Activated naive CD4-positive, alpha-beta T cell treated with anti-CD3 and anti-CD28 coated beads, Interleukin-2, amount 50 U/mL, for 72 hours (primary cell): ENCODE measurements around the gene PDLIM5. TPM values are rescaled to one million over a fixed set of nuclear protein-coding genes. Genes with fewer than 3 reads are reported as not detected.
"Not testable (repeated sequence)": the region's sequence is repeated elsewhere in the genome, so short reads cannot be mapped to it uniquely, and the experiment has no call there.

Experiments used
- ATAC-seq, 2 donors: fragments of 150-1000 bp; cut with Tn5 transposase; 2 replicates each; pipeline ENCODE4 v1.10.0; 2021; ENCODE audit warnings: mild to moderate bottlenecking in 2 of 2, moderate library complexity in 2 of 2
- DNase-seq, 2 donors: peaks; one replicate each; pipeline ENCODE4 v3.0.0; 2021 to 2022; ENCODE audit warnings: low spot score in 2 of 2
- H3K27ac Mint-ChIP-seq, 2 donors: one replicate each; pipeline ENCODE4 v1.8.0; 2022; ENCODE audit warnings: mild to moderate bottlenecking in 2 of 2, mixed read lengths in 2 of 2
- H3K36me3 Mint-ChIP-seq, 2 donors: one replicate each; pipeline ENCODE4 v1.8.0; 2022; ENCODE audit warnings: mixed read lengths in 2 of 2
- H3K9me3 Mint-ChIP-seq, 2 donors: one replicate each; pipeline ENCODE4 v1.8.0; 2022; ENCODE audit warnings: mixed read lengths in 2 of 2
- total RNA-seq, 2 donors: library from RNA; stranded (reverse); gene quantifications; one replicate each; pipeline ENCODE4 v1.2.3, GENCODE V29; 2022

PDLIM5 gene
- total RNA-seq, 2 donors from 2014 or later, result 18.6 to 21.8 TPM

DNA sequence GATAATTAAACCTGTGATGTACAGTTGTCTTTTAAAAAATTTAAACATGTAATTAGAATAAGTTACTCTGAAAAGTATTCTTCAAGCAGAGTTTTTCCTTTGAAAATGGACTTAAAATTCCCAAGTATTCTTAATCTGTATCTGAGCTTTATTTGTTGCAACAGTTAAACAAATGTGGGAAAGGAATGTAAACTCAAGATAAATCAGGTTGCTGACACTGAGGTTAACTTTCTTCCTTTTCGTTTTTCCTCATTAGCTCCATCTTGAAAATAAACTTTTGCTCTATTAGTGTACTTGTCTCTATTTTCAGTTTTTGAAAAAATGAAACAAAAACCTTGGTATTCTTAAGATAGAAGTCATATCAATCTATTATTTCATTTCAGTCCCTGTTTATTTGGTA, 161.5 kb downstream of the PDLIM5 start:
- no peak for ATAC-seq
- Mint-ChIP-seq H3K36me3 (no peaks in the 10 kb centered on the region), H3K9me3 (no peaks in the 10 kb centered on the region), H3K27ac (no peak overlapping the region)
- DNase-seq, result no peak

DNA sequence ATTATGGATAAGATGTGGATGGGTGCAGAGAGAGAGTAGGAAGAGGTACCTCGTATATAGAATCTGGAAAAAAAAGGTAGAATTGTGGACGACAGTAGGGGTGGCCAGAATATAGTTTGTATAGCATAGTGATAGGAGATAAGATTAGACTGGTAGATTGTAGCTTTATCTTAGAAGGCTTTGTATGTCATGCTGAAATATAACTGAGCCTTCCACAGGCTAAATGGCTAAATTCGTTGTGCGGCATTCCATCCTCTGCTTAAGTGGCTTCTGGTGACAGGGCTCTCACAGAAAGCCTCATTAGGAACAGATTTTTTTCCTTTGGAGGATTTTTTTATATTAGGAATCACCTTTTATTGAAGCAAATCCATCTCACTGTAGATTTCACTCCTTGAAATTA, 163.7 kb downstream of the PDLIM5 start:
- Mint-ChIP-seq H3K27ac (no peak overlapping the region), H3K36me3 (no peaks in the 10 kb centered on the region), H3K9me3 (no peaks in the 10 kb centered on the region)
- ATAC-seq, result no peak
- no peak for DNase-seq

DNA sequence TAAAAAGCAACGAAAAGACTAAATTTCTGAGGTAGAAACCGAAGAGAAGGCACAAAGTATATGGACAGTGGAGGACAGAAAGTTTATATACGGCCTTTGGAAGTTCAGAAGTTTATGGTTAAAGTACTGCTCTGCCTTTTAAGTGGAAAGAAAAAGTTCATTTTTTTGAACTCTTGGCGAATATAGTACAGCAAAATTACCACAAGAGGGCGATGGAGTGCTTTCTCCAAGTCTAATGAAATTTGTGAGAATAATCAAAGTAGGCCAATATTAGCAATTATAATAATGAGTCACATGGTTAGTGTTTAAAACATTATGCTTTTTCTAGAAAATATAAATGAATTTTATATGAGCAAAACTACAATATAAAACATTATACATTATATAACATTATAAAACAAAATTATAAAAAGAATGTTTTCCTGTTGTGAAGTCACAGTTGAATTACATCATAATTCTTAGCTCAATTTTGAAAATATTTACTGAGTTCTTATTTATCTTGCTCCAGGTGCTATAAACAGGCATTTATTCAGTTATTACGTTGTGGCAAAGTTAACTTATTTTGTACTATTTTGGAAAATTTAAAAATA, 169.8 kb downstream of the PDLIM5 start:
- Mint-ChIP-seq H3K9me3 (no peaks in the 10 kb centered on the region), H3K27ac (no peak overlapping the region), H3K36me3 (no peaks in the 10 kb centered on the region)
- DNase-seq, result peak in 1 of 2 donors; percentile 20
- ATAC-seq, result no peak

DNA sequence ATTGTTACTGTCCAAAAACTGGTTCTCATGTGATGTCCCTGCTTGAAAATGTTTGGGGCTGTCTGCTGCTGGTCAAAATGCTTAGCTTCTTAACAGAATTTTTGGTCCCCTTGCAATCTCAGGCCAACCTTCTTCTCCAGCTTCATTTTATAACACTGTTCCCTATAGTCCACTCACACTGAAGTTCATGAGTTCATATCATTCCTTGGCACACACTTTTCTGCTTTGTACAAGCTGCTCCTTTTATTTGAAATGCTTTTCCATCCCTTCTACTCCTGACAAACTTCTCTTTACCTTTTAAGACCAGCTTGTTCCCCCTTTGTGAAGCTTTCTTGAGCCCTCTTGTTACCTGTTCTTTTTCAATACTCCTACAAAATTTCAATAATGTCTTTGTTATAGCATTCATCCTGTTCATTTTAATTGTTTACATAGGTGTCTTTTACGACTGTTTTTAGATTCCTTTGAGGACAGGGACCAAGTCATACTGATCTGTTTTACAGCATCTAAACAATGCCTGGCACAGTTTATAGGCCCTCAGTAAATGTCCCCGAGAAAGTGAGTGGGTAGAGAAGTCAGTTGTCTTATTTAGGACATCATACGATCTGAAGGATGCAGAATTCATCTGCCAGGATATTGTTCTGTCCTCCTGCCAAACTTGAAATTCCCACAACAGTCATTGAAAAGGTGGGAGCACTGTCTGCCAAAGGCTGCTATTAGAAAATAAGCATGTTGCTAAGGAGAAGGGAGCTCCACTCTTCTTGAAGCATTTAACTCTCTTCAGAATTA, 171.6 kb downstream of the PDLIM5 start:
- H3K27ac Mint-ChIP-seq, result no peak overlapping the region
- no peaks in the 10 kb centered on the region for H3K36me3 Mint-ChIP-seq
- no peaks in the 10 kb centered on the region for H3K9me3 Mint-ChIP-seq
- ATAC-seq (no peak), DNase-seq (no peak)

DNA sequence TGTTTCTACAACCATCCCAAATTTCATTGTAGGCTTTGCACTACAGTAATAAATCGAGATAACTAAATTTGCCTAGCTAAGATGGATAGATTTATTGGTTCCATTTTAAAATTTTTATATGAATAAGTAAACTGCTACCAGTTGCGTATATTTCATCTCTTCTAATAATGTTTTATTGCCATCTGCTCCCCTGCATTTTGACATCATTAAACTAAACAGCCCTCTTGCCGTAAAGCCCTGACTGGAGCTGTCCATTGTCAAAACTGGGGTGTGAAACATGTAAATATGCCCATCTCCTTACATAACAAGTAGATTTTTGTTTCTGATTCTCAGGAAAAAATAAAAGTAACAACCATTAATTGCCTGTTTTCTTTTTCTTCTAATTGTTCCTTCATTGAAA, 175.2 kb downstream of the PDLIM5 start:
- no peak for DNase-seq
- Mint-ChIP-seq H3K27ac (no peak overlapping the region), H3K9me3 (no peaks in the 10 kb centered on the region), H3K36me3 (no peaks in the 10 kb centered on the region)
- no peak for ATAC-seq

DNA sequence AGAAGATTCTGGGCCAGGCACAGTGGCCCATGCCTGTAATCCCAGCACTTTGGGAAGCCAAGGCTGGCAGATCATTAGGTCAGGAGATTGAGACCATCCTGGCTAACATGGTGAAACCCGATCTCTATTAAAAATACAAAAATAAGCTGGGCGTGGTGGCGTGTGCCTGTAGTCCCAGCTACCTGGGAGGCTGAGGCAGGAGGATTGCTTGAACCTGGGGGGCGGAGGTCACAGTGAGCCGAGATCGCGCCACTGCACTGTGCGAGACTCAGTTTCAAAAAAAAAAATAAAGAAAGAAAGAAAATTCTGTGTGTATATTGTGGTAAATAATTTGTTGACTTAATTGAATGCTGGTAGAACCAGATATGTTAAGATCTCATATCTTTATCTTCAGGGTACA, 177.3 kb downstream of the PDLIM5 start:
- H3K27ac Mint-ChIP-seq, ATAC-seq, DNase-seq, H3K9me3 Mint-ChIP-seq, H3K36me3 Mint-ChIP-seq: not testable (repeated sequence)

DNA sequence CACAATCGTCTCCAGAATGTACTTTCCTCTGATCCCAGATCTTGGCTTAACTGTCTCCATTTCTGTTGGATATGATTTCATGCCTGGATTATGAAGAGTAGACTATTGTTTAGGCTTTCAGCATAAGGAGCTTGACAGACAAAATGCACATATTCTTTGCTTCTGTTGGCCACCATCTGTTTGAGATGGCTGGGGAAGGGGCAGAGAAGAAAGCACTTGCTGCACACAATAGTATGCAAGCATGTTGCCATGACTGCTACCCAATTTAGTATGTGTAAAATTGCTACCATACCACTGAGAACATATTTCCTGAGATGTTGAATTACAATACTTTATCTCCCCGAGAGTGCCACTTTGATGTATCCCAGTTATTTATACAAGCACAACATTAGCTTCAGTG, 178.1 kb downstream of the PDLIM5 start:
- Mint-ChIP-seq H3K36me3 (no peaks in the 10 kb centered on the region), H3K9me3 (no peaks in the 10 kb centered on the region), H3K27ac (no peak overlapping the region)
- no peak for DNase-seq
- no peak for ATAC-seq

DNA sequence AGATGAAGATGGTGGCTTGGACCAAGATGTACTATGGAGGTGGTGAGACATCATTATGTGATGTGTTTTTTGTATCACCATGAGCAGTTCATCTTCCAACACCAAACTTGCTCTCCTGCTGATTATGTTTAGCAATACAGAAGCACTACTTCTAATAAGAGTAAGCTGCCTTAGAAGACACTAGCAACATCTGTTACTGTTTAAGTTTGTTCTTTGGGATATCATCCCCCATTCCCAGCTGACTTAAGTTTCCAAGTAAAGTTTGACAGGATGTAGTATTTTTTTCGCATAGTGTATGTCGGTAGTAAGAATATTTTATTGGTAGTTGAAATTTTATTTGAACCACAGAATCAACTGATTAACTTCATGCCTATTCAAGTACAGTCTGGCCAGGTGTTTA, 182.5 kb downstream of the PDLIM5 start:
- no peak for ATAC-seq
- DNase-seq, result no peak
- Mint-ChIP-seq H3K9me3 (no peaks in the 10 kb centered on the region), H3K36me3 (no peaks in the 10 kb centered on the region), H3K27ac (no peak overlapping the region)

DNA sequence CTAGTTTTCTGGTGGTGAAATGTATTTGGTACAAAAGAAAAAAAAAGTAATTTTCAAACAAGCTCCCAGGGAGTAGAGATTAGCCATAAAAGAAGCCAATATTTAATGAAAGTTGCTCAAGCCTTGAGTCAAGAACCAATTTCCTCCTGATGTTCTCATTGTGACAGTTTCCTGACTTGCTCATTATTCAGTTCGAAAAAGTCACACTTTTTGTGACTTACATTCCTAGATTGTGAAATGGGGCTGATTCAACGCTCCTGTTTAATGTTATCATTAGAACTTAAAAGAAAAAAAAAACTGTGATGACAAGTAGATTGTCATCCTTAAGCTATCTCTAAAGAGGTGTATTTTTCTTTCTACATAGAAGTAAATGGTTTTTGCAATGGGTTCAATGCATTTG, 183.4 kb downstream of the PDLIM5 start:
- no peak for DNase-seq
- no peak for ATAC-seq
- Mint-ChIP-seq H3K27ac (no peak overlapping the region), H3K36me3 (no peaks in the 10 kb centered on the region), H3K9me3 (no peaks in the 10 kb centered on the region)

DNA sequence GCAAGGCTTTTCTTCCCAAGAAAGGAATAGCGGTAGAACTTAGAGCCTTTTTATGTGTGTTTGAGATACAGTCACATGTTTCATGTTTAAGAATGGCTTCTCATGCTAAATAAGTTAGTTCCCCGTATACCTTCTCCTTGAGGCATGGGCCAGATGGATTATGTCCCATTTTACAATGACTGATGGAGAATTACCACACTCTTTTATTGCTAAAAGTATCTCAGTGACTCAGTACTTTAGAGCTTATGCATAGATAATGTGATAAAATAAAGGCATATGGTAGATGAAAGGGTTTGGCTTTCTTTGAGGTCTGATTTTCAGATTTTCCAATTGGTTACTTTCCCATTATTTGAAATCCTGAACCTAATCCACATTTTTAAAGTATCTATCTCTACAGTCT, 184.3 kb downstream of the PDLIM5 start:
- Mint-ChIP-seq H3K36me3 (no peaks in the 10 kb centered on the region), H3K9me3 (no peaks in the 10 kb centered on the region), H3K27ac (no peak overlapping the region)
- ATAC-seq (no peak), DNase-seq (no peak)

DNA sequence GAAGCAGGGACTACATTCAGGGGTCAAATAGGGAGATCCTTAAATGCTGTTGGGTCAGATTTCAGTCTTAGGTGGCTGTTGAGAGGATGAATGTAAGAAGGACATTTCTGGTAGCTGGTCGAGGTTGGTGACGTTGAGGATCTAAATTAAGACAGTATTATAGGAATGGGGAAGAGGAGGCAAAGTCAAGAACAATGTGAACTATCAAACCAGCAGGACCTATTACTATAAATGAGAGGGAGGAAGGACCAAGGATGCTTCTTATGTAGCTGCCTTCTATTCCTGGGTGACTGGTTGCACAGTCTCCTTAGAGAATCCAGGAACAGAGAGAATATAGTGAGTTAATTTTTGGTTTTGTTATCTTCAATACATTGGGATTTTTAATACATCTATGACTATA, 187.6 kb downstream of the PDLIM5 start:
- DNase-seq, result no peak
- Mint-ChIP-seq H3K9me3 (no peaks in the 10 kb centered on the region), H3K27ac (no peak overlapping the region), H3K36me3 (no peaks in the 10 kb centered on the region)
- ATAC-seq, result no peak

DNA sequence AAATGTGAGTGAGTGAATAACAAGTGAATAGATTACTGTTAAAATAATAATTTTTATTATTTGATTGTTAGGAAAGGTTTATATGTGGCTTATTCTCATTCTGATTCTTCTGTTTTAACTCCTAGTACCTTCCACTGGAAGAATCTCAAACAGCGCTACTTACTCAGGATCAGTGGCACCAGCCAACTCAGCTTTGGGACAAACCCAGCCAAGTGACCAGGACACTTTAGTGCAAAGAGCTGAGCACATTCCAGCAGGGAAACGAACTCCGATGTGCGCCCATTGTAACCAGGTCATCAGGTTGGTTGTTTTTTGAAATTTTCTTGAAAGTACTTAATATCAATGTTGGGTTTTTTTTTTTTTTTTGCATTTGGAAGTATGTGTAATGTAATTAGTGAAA, 188.4 kb downstream of the PDLIM5 start:
- Mint-ChIP-seq H3K27ac (no peak overlapping the region), H3K9me3 (no peaks in the 10 kb centered on the region), H3K36me3 (no peaks in the 10 kb centered on the region)
- no peak for DNase-seq
- ATAC-seq, result no peak

DNA sequence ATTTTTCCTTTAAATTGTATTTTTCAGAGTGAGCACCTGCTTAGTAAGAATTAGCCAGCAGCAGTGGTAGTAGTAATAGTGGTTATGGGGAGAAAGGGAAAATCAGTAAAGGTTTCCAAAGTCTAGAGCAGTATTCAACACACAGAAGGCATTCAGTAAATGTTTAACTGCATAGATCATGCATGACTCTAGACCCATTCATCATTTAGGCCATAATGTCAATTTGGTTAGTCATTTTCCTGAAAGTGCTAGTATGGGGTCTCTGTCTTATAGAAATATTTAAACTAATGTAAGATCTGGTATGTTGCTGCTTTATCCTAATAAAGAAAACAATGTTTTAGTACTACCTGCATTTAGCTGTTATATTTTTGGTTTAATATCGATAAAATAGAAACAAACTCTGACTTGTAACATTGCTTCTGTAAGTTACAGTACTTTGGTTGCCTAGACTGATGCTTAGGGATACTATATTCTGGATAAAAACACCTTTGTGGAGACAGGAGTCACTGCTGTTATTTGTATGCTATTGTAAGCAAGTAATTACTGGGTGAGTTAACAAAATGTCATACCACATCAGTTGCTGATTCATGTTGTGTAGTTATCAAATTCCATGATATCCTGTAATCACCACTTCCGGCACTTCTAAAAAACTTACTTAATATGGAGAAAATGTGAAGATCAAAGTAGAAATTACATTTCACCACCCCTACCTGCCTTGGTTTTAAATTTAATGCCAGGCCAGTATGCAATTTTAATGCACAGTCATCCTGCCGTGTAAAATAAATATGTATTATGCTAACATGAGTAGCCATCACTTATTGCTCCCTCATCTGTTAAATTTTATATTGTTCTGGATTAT, 190.2 kb downstream of the PDLIM5 start:
- peaks cover 0 to 4% of the 10 kb centered on the region in 2 donors for H3K36me3 Mint-ChIP-seq
- DNase-seq, result no peak
- no peak overlapping the region for H3K27ac Mint-ChIP-seq
- no peak for ATAC-seq
- no peaks in the 10 kb centered on the region for H3K9me3 Mint-ChIP-seq

DNA sequence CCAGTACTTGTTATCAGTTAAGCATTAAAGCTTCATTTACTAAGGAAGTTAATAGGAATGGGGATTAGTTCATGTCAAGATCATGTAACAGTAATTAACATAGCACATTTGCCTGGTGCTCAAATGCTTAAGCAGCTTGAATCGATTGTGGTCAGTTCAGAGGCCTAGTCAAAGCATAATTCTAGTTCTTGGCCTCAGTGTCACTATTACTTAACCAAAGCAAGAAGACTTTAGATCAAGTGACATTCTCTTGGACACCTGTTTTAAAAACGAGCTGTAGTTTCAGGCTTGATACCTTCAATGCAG, 190.8 kb downstream of the PDLIM5 start:
- ATAC-seq (no peak), DNase-seq (no peak)
- no peaks in the 10 kb centered on the region for H3K9me3 Mint-ChIP-seq
- H3K36me3 Mint-ChIP-seq, result peaks cover 0 to 4% of the 10 kb centered on the region in 2 donors
- H3K27ac Mint-ChIP-seq, result no peak overlapping the region

DNA sequence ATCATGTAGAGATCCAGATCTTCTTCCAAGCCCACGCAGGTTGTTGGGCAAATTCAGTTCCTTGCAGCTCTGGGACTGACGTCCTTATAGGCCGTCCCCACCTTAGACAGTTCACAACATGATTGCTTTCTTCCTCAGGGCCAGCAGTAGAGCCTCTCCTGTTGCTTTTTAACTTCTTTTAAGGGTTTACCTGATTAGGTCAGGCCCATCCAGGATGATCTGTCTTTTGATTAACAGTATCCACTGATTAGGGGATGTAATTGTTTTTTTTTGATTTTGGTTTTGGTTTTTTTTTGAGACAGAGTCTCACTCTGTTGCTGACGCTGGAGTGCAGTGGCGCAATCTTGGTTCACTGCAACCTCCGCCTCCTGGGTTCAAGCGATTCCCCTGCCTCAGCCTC, 197.0 kb downstream of the PDLIM5 start:
- ATAC-seq (no peak), DNase-seq (no peak)
- H3K27ac Mint-ChIP-seq, result peak overlapping the region in 1 of 2 donors; percentile 39
- H3K9me3 Mint-ChIP-seq, result no peaks in the 10 kb centered on the region
- peaks cover 0 to 4% of the 10 kb centered on the region in 2 donors for H3K36me3 Mint-ChIP-seq

DNA sequence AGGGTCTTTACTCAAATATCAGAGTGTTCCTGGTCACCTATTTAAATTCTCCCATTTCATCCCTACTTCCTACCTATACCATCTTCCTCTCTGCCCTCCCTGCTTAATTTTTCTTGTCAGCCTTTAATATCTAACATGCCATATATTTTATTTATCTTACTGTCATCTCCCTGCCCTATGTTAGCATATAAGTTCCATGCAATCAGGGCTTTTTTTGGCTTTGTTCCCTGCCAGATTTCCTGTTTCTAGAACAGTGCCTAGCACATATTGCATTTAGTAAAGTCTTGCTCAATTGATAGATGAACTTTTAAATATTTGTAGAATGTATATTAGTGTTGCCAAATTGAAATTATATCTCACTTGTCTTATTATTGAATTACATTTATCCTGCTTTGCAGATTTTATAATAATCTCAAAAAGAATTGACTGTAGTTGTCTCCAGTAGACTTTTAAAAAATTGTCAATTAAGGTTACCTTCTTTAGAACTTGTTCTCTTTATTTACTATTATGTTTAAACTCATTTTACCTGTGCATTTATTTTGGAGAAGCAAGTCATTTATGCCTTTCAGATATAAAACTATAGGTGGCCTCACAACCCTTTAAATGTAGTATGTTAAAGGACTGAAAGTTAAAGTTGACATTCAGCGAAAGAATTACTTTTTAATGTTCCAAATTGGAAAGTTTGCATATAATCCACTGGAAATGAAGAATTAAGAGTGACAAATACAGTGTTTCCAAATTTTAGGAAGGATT, 197.8 kb downstream of the PDLIM5 start:
- DNase-seq (no peak), ATAC-seq (no peak)
- Mint-ChIP-seq H3K36me3 (peaks cover 0 to 4% of the 10 kb centered on the region in 2 donors), H3K27ac (no peak overlapping the region), H3K9me3 (no peaks in the 10 kb centered on the region)

DNA sequence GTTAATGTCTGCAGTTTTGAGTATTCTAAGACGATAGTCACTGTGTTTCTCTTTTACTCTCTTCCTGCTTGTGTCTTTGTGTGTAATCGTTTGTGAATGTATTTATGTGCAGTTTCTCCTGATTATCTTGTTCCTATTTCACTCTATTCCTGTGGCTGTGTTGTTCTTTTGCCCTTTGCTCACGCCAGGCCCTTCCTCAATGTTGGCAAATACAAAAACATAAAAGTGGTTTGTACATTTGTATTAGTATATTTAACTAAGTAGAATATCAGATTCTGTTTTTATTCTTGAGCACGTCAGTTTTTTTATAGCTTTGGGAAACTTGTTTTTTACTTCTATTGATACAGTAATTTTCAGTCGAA, 198.4 kb downstream of the PDLIM5 start:
- ATAC-seq (no peak), DNase-seq (no peak)
- Mint-ChIP-seq H3K36me3 (peaks cover 0 to 4% of the 10 kb centered on the region in 2 donors), H3K27ac (no peak overlapping the region), H3K9me3 (no peaks in the 10 kb centered on the region)
